Ovary (tissue), 9 donors: ENCODE data around the gene DGKI. TPM values are rescaled to one million over a fixed set of nuclear protein-coding genes. Genes with fewer than 3 reads are reported as not detected.

Experiments used
- DNase-seq, 5 donors: peaks; one replicate each; pipeline ENCODE4 v3.0.0-alpha.2; 2019 to 2020
- H3K27ac ChIP-seq, 2 donors: fragments of 200-600 bp; one replicate each; pipeline versions ENCODE4 v1.5.1 to v1.8.0; 2019 to 2022
- H3K27me3 ChIP-seq: fragments of 200-600 bp; one replicate; pipeline ENCODE4 v1.8.0; 2022
- H3K36me3 ChIP-seq: fragments of 200-600 bp; sonication (generic); one replicate; pipeline ENCODE4 v1.5.1; 2019
- H3K4me1 ChIP-seq: one replicate; pipeline ENCODE4 v1.8.1; 2013; ENCODE audit warnings: mild to moderate bottlenecking, moderate library complexity; ENCODE audit not compliant: insufficient read depth
- H3K4me3 ChIP-seq: fragments of 200-600 bp; sonication (generic); one replicate; pipeline ENCODE4 v1.5.1; 2017
- H3K9me3 ChIP-seq, 2 donors: fragments of 200-600 bp in 1 of 2; sonication (generic) in 1 of 2; one replicate each; pipeline versions ENCODE4 v1.5.1 to v1.8.1; 2013 to 2019; ENCODE audit warnings: mild to moderate bottlenecking in 1 of 2, moderate library complexity in 1 of 2
- CTCF ChIP-seq, 3 donors: fragments of 450-650 bp in 2 of 3; fragments of 200-600 bp in 1 of 3; IDR thresholded peaks; one replicate each; pipeline versions ENCODE4 v1.5.1 to v1.8.0; 2016 to 2022; ENCODE audit warnings: antibody characterized with exemption in 3 of 3, mild to moderate bottlenecking in 1 of 3
- EP300 ChIP-seq: sonication (generic); formaldehyde crosslinking; IDR thresholded peaks from one replicate; pipeline ENCODE4 v1.6.1; 2017; ENCODE audit warnings: antibody characterized with exemption
- POLR2A ChIP-seq: fragments of 450-650 bp; IDR thresholded peaks from one replicate; pipeline ENCODE4 v1.6.1; 2017; ENCODE audit warnings: antibody characterized with exemption, mild to moderate bottlenecking, moderate library complexity
- WGBS, 3 donors: extraction: QIAGEN DNeasy Blood & Tissue Kit in 1 of 3; methylation state at CpG; one replicate each; pipeline versions ENCODE4 v1.1.5 to v1.1.7; 2013 to 2017; 5-methylcytosine and 5-hydroxymethylcytosine counted together
- intact Hi-C, 4 donors: fragments of 100-400 bp; cut with DNase I; formaldehyde crosslinking; loops; one replicate each; pipeline versions ENCODE4 v1.11.0 to v1.15.1; 2022 to 2023
- polyA plus RNA-seq, 2 donors: library from polyadenylated mRNA; stranded (reverse); fragments of 200-250 nt in 1 of 2; fragments of 350-450 nt in 1 of 2; fragmentation: Illumina TruSeq in 1 of 2; extraction: RNeasy Lipid Tissue Mini Kit (QIAGEN cat#74804) in 1 of 2; gene quantifications; one replicate each; pipeline ENCODE4 v1.2.3, GENCODE V29; 2013 to 2014
- total RNA-seq, 7 donors: library from RNA; depleted of rRNA in 2 of 7; stranded (reverse); fragments of >200 nt in 2 of 7; fragmentation: NEBNext Ultra II Directional in 3 of 7; extraction: Animal tissue kit (Norgen Biotek cat#: 25700) in 3 of 7; gene quantifications; one replicate each; pipeline versions ENCODE4 v1.1.0 to v1.2.4, GENCODE V29; 2016 to 2023
- donor health status: DM: no; HTN: no; CAD: no; lungs with moderate emphysema.
- donor health status: DM: no; HTN: no; CAD: no.
- donor health status: Bipolar disorder and iron deficiency.
- donor health status: DM: yes; HTN: yes; CAD: no.
- donor health status: DM: no; HTN: no; CAD: no.
- donor health status: DM: yes; HTN: yes; CAD: no.

Gene DGKI
- total and polyA plus RNA-seq, 9 donors = 0.10 to 1.3 (median 0.29) TPM

- H3K36me3 ChIP-seq = no peaks in the 10 kb centered on the region
- intact Hi-C loops = no loop called here
- WGBS, 3 donors = 78 to 81% (median 80%) methylated on average over 5 of the region's 5 CpGs
- TF ChIP-seq POLR2A (no peak), EP300 (no peak), CTCF (IDR thresholded peaks at IDR 0.05) (no peak)
- H3K27ac ChIP-seq = no peak overlapping the region
- DNase-seq = no peak
- H3K4me1 ChIP-seq = no peaks in the 10 kb centered on the region
- no peak overlapping the region for H3K4me3 ChIP-seq
- H3K27me3 ChIP-seq = no peaks in the 10 kb centered on the region
- no peaks in the 10 kb centered on the region for H3K9me3 ChIP-seq
Measured at GRCh38 chr7:137404660-137405317, 442.0 kb downstream of the DGKI start.

DNA sequence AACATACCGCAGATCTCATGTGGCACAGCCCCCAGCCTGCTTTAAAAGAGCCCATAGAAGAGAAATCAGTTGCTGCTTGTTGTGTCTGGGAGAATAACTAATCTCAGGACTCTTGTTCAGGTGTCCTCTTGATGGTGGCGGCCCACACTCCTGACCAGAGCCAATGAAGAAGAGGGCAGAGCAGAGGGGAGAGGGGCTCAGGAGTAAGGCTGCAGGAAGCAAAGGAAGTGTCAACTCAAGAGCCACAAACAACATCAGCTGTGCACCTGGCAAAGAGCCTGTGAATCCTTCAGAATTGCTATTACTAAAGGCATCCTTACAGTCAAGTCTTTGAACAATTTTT, 443.4 kb downstream of the DGKI start:
- H3K27ac ChIP-seq = no peak overlapping the region
- no peaks in the 10 kb centered on the region for H3K4me1 ChIP-seq
- no peak for TF ChIP-seq POLR2A
- no peak for TF ChIP-seq CTCF (IDR thresholded peaks at IDR 0.05)
- no peak for TF ChIP-seq EP300
- no peaks in the 10 kb centered on the region for H3K27me3 ChIP-seq
- H3K36me3 ChIP-seq = no peaks in the 10 kb centered on the region
- no peaks in the 10 kb centered on the region for H3K9me3 ChIP-seq
- H3K4me3 ChIP-seq = no peak overlapping the region
- WGBS, 3 donors = 75 to 90% (median 77%) methylated on average over 2 of the region's 2 CpGs
- intact Hi-C loops = no loop called here
- no peak for DNase-seq

DNA sequence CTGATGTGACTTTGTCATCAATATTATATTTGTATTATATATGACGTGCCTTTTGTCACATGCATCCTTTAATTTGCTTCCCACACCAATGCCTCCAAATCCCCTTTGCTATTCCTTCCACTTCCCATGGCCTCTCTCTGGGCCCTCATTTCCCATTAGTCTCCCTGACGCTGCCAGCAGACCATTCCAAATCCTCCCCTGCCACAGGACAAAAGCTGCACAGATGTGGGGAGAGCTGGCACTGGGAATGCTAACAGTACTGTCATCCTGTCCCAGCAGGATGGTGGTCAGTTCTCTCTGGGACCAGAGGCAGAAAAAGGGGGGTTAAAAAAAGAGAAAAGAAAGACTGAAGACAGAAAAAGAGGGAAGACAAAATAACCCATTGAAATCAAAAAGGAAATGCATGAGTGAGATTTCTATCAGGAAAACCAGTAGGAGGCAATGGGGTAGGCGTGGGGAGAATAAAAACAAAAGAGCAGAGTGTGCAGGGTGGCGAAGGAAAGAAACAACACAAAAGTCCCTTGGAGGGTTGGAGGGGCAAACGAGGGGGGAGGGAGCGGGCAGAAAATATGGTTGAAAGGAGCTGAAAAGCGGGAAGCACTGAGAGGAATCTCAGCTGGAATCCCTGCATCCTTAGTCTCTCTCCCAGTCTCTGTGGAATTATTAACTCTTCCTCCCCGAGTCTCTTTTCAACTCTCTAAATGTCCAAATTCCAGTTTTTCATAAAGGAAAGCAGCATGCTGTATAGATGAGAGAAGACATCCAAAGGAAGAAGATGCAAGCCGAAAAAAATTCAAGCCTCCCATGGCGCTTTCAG, 444.0 kb downstream of the DGKI start:
- intact Hi-C loops = no loop called here
- no peak overlapping the region for H3K27ac ChIP-seq
- no peak for DNase-seq
- H3K36me3 ChIP-seq = no peaks in the 10 kb centered on the region
- H3K27me3 ChIP-seq = no peaks in the 10 kb centered on the region
- no peaks in the 10 kb centered on the region for H3K9me3 ChIP-seq
- H3K4me1 ChIP-seq = no peaks in the 10 kb centered on the region
- H3K4me3 ChIP-seq = no peak overlapping the region
- TF ChIP-seq POLR2A (no peak), EP300 (no peak), CTCF (IDR thresholded peaks at IDR 0.05) (no peak)
- 53 to 61% (median 54%) methylated on average over 10 of the region's 10 CpGs for WGBS, 3 donors

DNA sequence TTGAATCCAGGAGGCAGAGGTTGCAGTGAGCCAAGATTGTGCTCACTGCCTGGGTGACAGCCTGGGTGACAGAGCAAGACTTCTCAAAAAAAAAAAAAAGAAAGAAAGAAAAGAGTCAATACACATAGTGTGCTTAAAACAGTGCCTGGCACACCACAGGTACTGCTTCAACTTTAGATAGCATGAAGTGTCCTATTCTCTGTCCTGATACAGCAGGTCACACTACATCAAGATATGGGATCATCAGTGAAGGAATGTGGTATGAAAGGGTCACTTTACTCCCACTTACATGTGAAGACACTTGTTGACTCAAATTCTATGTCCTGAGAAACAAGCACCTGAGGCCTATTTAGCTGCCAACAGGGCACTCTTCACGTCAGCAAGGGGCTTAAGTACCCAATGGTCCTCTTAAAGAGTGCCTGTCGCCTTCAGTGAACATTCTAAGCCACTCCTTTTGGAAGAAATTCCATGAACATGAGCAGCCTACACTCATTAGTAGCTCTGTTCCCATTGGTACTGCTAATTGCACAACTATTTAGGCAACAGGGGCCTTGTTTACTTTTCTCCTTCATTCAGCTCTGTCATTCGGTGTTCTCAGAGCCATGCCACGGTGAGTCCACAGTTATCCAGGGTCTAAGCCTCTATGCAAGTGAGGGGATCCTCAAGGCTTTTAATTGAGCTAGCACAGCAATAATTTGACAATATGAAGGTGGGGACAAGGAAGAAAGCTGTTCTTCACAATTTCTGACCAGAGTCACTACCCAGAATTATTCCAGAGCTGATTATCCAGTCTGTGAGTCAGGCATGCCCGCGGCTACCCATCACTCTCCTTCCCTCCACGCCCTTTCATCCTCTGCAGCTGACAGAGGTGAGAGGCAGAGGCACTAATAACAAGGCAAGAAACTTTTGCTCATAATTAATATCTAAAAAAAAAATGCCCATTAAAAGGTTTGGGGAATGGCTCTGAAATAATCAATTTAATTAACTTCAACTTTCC, 446.6 kb downstream of the DGKI start:
- WGBS, 3 donors = 72 to 74% (median 72%) methylated on average over 7 of the region's 7 CpGs
- Histone ChIP-seq H3K27me3 (no peaks in the 10 kb centered on the region), H3K4me1 (no peaks in the 10 kb centered on the region), H3K27ac (no peak overlapping the region), H3K36me3 (no peaks in the 10 kb centered on the region), H3K9me3 (no peaks in the 10 kb centered on the region), H3K4me3 (no peak overlapping the region)
- DNase-seq = no peak
- TF ChIP-seq POLR2A (no peak), EP300 (no peak), CTCF (IDR thresholded peaks at IDR 0.05) (no peak)
- intact Hi-C loops = no loop called here
